KOPT-K1 (cell line): ENCODE results near the gene SCGB2A2.

Experiments
- H3K27ac ChIP-seq: fragments of 200-600 bp; sonication (generic); 2 replicates; pipeline ENCODE4 v1.5.1; 2016; ENCODE audit warnings: antibody characterized with exemption, mild to moderate bottlenecking, low read depth, low read length; ENCODE audit not compliant: poor library complexity, severe bottlenecking
- H3K36me3 ChIP-seq: fragments of 200-600 bp; sonication (generic); 2 replicates; pipeline ENCODE4 v1.5.1; 2017; ENCODE audit warnings: antibody characterized with exemption, mild to moderate bottlenecking, low read length, moderate library complexity; ENCODE audit not compliant: insufficient read depth
- H3K9me3 ChIP-seq: fragments of 200-600 bp; sonication (generic); 2 replicates; pipeline ENCODE4 v1.5.1; 2017; ENCODE audit warnings: antibody characterized with exemption, low read length, mild to moderate bottlenecking; ENCODE audit not compliant: insufficient read depth, poor library complexity, severe bottlenecking

Gene SCGB2A2

GRCh38 chr11:62269654-62270278 lies at the start of gene SCGB2A2:
TSS of gene SCGB2A2 (plus strand) at chr11:62270158. CDS start at chr11:62270217, 59 bp downstream.
- Histone ChIP-seq H3K27ac (no peak within 1 kb of the TSS), H3K9me3 (no peaks in the 10 kb centered on the region), H3K36me3 (no peaks in the 10 kb centered on the region)

GRCh38 chr11:62221498-62221897 lies 48.5 kb upstream of the SCGB2A2 start:
- Histone ChIP-seq H3K36me3 (no peaks in the 10 kb centered on the region), H3K9me3 (peaks cover 32% of the 10 kb centered on the region), H3K27ac (no peak overlapping the region)

- H3K9me3 ChIP-seq: peaks cover 32% of the 10 kb centered on the region
- H3K36me3 ChIP-seq: no peaks in the 10 kb centered on the region
- no peak overlapping the region for H3K27ac ChIP-seq
Observed at GRCh38 chr11:62223095-62223494, 46.9 kb upstream of the SCGB2A2 start.

- H3K27ac ChIP-seq: no peak overlapping the region
- no peaks in the 10 kb centered on the region for H3K36me3 ChIP-seq
- no peaks in the 10 kb centered on the region for H3K9me3 ChIP-seq
Observed at GRCh38 chr11:62233730-62234129, 36.2 kb upstream of the SCGB2A2 start.

GRCh38 chr11:62236187-62236586 lies 33.8 kb upstream of the SCGB2A2 start:
- Histone ChIP-seq H3K9me3 (no peaks in the 10 kb centered on the region), H3K27ac (no peak overlapping the region), H3K36me3 (no peaks in the 10 kb centered on the region)

- Histone ChIP-seq H3K27ac (no peak overlapping the region), H3K9me3 (no peaks in the 10 kb centered on the region), H3K36me3 (no peaks in the 10 kb centered on the region)
Observed at GRCh38 chr11:62237499-62237898, 32.5 kb upstream of the SCGB2A2 start.

GRCh38 chr11:62238151-62238550 lies 31.8 kb upstream of the SCGB2A2 start:
- Histone ChIP-seq H3K36me3 (no peaks in the 10 kb centered on the region), H3K27ac (no peak overlapping the region)

GRCh38 chr11:62241095-62241494 lies 28.9 kb upstream of the SCGB2A2 start:
- Histone ChIP-seq H3K36me3 (no peaks in the 10 kb centered on the region), H3K9me3 (no peaks in the 10 kb centered on the region), H3K27ac (no peak overlapping the region)

More at GRCh38 chr11:62238151-62238550, 31.8 kb upstream of the SCGB2A2 start:
- H3K9me3 ChIP-seq: no peaks in the 10 kb centered on the region

- Histone ChIP-seq H3K9me3 (no peaks in the 10 kb centered on the region), H3K27ac (no peak within 1 kb of the TSS), H3K36me3 (no peaks in the 10 kb centered on the region)
Observed at GRCh38 chr11:62242021-62242420, 27.9 kb upstream of the SCGB2A2 start, which contains the start of gene SCGB1D2. TSS of gene SCGB1D2 (plus strand) at chr11:62242239. CDS start at chr11:62242308, 69 bp downstream.

- Histone ChIP-seq H3K36me3 (no peaks in the 10 kb centered on the region), H3K9me3 (peaks cover 2% of the 10 kb centered on the region), H3K27ac (no peak overlapping the region)
Observed at GRCh38 chr11:62245271-62245753, 24.6 kb upstream of the SCGB2A2 start.

GRCh38 chr11:62251698-62252097 lies 18.3 kb upstream of the SCGB2A2 start:
- no peaks in the 10 kb centered on the region for H3K36me3 ChIP-seq
- no peak overlapping the region for H3K27ac ChIP-seq
- peaks cover 42% of the 10 kb centered on the region for H3K9me3 ChIP-seq

GRCh38 chr11:62253999-62254542 lies 15.9 kb upstream of the SCGB2A2 start:
- H3K36me3 ChIP-seq: no peaks in the 10 kb centered on the region
- H3K9me3 ChIP-seq: peaks cover 42% of the 10 kb centered on the region
- no peak overlapping the region for H3K27ac ChIP-seq

GRCh38 chr11:62256281-62256680 lies 13.7 kb upstream of the SCGB2A2 start:
- H3K36me3 ChIP-seq: no peaks in the 10 kb centered on the region
- peaks cover 30% of the 10 kb centered on the region for H3K9me3 ChIP-seq
- no peak overlapping the region for H3K27ac ChIP-seq

GRCh38 chr11:62260261-62260953 lies 9.6 kb upstream of the SCGB2A2 start:
- no peaks in the 10 kb centered on the region for H3K9me3 ChIP-seq
- H3K36me3 ChIP-seq: no peaks in the 10 kb centered on the region
- no peak overlapping the region for H3K27ac ChIP-seq

- no peaks in the 10 kb centered on the region for H3K36me3 ChIP-seq
- H3K27ac ChIP-seq: no peak overlapping the region
- no peaks in the 10 kb centered on the region for H3K9me3 ChIP-seq
Observed at GRCh38 chr11:62264004-62264403, 6.0 kb upstream of the SCGB2A2 start.
